Ramos (cell line): ENCODE measurements around the gene KCNIP4.

Experiments used
- in situ Hi-C: fragments of 300-500 bp; cut with MboI; formaldehyde crosslinking; loops from one replicate; pipeline ENCODE4 v1.14.3; 2022; ENCODE audit warnings: low sequenced_read_pairs; ENCODE audit not compliant: unreplicated experiment

Gene KCNIP4

GRCh38 chr4:21290562-21290961 lies 658.0 kb downstream of the KCNIP4 start:
- in situ Hi-C loops: no loop called here

- in situ Hi-C loops: no loop called here
These were observed 672.5 kb downstream of the KCNIP4 start for GRCh38 chr4:21276046-21276445.

DNA sequence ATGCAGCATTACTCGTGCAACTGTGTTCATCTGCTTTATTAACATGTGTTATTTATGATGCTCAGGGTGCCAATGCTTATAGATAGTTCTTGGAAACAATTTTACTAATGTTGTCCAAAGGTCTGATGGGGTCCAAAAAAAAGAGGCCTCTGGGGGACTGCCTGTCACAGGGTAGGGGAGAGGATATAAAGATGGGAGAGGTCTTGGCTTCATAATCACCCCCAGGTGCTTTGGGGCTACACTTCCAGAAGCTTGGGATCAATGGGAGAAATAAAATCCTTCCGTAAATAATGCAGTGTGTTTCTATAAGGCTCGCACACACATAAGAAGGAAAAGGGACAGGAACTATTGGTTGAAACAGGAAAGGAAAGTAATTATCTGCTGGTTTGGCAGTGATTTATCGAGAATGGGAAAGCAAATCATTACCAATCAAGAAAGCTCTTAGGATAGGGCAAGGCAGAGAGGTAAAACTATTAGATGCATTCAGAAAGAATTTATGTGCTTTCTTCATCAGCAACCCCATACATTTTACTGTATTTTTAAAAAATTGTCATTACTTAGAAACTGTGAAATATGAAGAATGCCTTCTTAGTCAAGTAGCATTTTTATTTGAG lies 677.0 kb downstream of the KCNIP4 start:
- in situ Hi-C loops: no loop called here

- in situ Hi-C loops: no loop called here
These were observed 700.2 kb downstream of the KCNIP4 start for GRCh38 chr4:21248331-21248730.

GRCh38 chr4:21242163-21242562 lies 706.4 kb downstream of the KCNIP4 start:
- in situ Hi-C loops: no loop called here

DNA sequence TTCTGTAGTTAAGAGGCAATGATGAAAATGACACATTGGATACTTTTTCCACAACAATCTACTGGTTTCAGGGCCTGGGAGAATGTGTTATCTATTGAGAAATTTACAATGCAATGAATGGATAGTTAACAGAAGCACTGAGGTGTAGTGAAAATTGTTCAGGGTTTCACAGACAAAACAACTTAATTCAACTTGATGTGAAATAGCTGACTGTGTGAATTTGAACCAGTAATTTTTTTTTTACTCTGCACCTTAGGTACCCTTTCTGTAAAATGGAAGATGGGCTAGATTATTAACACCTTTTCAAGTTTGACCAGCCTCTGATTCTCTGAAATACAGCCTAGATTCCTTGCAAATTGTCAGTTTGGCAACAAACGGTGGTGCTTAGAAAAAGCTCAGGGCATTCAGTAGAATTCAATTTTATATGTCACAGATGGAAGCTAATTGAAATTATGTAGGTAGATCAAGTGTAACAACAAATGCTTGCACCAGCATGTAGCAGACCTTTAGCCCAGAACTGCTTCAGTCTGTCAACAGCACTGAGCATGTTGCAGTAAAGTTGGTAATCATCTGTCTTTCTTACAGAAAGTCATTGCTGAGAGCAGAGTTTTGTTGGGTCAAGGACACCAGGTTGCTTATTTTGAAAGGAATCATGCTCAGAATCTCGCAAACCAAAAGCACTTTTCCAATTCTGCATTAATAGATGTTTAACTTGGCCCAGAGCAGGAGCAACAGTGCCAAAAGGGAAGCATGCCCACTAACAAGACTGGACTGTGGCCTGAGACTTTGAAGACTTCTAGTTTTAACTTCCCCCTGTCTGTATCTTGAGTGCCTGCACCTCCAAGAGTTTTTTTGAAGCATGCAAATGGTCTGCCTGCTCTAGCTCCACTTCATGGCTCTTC lies 721.7 kb downstream of the KCNIP4 start:
- in situ Hi-C loops: no loop called here

DNA sequence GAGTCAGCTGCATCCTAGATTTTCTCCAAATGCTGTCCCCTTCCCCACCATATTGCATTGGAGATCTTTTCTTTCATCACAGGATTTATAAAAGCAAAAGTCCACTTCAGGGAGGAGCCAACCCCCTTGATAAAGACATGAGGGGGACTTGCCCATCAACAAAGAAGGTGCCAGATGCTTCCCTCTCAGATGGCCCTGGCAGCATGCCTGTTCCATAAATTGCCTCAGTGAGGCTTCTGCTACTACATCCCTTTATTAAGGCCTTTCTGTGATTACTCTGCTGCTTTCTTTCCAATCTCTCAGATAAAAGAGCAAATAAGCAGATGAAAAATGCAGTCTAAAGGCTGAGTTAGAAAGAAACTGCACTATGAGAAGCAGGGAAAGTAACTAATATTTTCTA lies 736.7 kb downstream of the KCNIP4 start:
- in situ Hi-C loops: no loop called here

GRCh38 chr4:21209860-21210259 lies 738.7 kb downstream of the KCNIP4 start:
- in situ Hi-C loops: no loop called here

- in situ Hi-C loops: no loop called here
These were observed 742.6 kb downstream of the KCNIP4 start for GRCh38 chr4:21205821-21206531.

- in situ Hi-C loops: no loop called here
These were observed 745.2 kb downstream of the KCNIP4 start for GRCh38 chr4:21203416-21203815.

DNA sequence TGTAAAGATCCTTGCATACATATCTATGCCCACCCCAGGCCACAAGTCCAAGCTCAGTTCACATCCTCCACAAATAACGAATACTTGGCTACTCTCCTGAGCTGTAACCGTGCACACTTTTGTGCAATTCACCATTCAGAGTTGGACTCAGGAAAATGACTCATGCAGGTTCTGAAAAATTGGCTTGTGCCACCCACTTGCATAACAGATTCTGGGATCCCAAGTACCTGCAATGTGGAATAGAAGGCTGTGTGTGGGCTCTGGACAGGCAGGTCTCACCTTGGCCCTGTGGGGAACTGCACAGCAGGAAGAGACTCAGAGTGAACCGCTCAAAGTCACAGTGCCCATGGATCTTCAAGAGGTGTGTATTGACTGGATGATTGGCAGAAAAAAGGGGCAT lies 745.6 kb downstream of the KCNIP4 start:
- in situ Hi-C loops: no loop called here

GRCh38 chr4:21198683-21199082 lies 749.9 kb downstream of the KCNIP4 start:
- in situ Hi-C loops: no loop called here

DNA sequence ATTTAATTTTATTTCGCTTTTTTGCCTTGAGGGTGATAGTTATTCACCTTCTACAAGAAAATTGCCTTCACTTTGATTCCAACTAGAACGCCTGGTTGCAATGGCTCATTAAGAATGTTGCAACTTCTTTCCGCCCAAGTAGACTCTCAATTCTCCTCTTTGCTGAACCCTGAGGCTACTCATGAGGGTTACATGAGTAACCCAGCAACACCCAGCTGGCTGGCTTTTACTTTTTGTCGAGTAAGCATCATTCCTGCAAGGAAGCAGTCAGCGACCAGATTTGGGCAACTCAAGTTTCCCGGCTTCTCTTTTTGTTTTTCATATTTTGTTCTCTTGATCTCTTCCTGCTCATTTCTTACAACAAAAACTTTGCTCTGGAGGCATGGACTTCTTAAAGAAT lies 752.9 kb downstream of the KCNIP4 start:
- in situ Hi-C loops: no loop called here

DNA sequence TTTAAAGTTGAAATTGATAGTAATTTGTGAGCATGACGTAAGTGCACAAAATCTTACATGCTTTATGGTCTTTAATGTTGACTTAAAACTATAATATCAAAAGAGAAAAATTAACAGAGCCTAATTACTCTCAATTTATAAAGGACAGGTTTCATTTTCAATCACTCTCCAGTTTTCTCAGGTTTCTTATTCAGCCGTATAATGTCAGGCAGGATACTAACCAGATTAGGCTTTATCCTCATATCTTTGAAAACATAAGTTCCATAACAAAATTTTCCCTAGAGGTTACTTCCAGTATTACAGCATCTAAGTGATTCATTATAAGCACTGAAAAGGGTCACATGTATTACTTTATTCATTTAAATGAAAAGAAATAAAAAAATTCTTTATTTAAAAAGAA lies 756.2 kb downstream of the KCNIP4 start:
- in situ Hi-C loops: no loop called here

- in situ Hi-C loops: no loop called here
These were observed 757.3 kb downstream of the KCNIP4 start for GRCh38 chr4:21191317-21191716.

DNA sequence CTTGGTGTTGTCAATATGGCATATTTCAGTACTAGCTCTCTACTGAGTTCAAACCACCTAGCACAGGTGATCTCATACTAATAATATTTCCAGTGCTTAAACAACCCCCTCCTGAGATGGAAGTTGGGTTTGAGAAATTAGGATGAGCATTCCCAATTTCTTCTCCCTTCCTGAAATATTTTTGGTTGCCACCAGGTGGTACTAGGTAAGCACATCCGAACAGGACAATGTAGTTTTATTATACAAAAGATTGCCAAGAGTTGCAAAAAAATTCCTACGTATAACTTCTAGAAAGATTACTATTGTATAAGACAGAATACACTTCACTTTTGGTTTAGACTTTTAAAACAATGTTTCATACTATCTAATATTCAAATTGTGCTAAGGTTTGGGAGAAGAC lies 763.8 kb downstream of the KCNIP4 start:
- in situ Hi-C loops: no loop called here

DNA sequence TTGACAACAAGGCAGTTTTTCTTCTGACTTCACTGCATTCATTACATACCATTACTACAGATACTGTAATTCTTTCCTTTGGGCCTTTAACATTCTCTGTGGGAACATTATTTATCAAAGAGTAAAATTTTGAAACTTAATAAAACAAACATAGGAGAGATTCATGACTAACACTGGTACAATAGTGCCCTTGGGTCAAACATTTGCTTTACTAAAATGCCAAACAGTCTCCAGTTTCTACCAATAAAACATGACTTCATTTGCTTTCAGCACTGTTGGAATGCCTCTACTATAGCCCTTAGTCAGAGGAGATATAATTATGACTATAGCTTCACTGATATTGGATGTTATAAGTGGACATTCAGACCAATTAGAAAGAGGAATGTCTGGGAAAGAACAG lies 766.9 kb downstream of the KCNIP4 start:
- in situ Hi-C loops: no loop called here

DNA sequence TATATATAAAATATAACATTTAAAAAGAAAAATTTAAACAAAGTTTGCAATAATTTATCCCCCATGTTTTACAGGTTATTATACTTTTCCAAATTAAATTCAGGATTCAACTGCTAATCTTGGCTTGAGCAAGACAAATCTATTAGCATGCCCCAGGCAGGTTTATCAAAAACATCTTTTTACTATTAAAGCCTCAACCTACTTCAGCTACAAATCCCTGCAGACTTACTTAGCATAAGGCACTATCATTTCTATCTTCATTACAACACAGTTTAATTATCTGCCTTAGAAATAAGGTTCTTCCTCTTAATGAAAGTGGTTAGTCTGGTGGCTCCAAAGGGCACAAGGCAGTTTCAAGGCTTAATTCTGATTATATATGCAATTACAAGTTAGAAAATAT lies 770.7 kb downstream of the KCNIP4 start:
- in situ Hi-C loops: no loop called here

DNA sequence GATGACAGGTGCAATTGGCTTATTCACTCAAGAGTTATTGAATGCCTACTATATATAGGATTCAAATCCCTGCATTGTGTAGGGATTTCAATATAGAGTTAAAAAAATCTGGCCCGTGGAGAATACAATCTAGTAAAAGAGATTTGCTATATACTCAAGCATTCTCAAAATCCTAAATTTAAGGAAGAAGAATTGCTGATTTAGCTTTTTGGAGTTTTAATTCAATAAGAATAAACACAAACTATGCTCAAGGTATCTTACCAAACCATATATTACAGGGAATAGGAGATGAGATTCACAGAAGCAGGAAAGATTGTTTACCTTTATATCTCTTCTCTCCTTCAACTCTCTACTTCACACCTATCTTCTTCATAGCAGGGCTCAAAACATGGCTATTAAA lies 771.5 kb downstream of the KCNIP4 start:
- in situ Hi-C loops: no loop called here

DNA sequence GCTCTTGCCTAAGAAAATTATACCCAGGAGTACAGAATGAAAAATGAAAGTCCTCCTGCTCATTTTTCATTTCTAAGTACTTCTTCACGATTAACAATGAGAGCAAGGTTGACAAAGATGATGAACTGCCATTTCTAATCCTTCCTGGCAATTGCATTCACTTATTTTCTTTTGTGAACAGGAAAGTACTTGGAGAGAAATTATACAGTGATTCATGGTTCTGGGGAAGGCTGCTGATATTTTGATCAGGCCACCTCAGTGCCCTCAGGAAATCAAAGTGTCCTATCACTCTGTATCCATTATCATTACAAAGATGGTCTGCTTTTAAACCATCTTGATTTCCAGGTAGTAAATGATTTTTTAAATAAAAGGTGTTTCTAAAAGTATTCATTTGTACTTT lies 780.9 kb downstream of the KCNIP4 start:
- in situ Hi-C loops: no loop called here

GRCh38 chr4:21155367-21155766 lies 793.2 kb downstream of the KCNIP4 start:
- in situ Hi-C loops: no loop called here
